Measurements from ENCODE around the gene JAK1.
"Not testable (repeated sequence)": the region's sequence is repeated elsewhere in the genome, so short reads cannot be mapped to it uniquely, and the experiment has no call there.

The JAK1 gene

DNA sequence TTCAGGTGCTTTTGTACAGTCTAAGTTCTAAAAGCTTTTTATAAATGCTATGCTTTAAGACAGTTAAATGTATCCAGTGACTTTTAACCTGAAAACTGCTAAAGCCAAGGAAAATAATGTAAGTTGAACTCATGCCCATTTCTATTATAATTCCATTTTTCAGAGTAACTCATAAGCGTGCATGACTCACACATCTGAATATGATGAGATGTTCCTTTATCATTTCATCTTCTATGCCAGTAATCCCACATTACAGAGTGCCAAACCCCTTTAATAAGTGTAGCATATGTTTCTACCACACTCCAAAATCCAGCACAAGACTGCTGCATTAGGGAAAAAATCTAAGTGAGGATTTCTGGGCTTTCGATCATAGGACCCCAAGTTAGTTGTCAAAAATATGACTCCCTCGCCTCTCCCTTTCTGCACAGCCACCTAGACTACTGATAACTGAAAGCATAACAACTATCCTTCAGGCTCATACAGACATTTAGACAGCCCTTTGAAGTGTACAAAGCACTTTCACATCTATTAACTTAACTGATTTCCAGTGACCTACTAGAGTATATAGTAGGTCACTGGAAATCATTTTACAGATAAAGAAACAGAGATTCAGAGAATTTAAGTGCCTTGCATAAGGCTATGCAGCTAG lies 45.3 kb downstream of the JAK1 start:
- no peak overlapping the region for H3K4me3 Mint-ChIP-seq
- peak overlapping the region; percentile 15 to 78 (median 68) for H3K27ac Mint-ChIP-seq
- TF ChIP-seq, protein P1, sequence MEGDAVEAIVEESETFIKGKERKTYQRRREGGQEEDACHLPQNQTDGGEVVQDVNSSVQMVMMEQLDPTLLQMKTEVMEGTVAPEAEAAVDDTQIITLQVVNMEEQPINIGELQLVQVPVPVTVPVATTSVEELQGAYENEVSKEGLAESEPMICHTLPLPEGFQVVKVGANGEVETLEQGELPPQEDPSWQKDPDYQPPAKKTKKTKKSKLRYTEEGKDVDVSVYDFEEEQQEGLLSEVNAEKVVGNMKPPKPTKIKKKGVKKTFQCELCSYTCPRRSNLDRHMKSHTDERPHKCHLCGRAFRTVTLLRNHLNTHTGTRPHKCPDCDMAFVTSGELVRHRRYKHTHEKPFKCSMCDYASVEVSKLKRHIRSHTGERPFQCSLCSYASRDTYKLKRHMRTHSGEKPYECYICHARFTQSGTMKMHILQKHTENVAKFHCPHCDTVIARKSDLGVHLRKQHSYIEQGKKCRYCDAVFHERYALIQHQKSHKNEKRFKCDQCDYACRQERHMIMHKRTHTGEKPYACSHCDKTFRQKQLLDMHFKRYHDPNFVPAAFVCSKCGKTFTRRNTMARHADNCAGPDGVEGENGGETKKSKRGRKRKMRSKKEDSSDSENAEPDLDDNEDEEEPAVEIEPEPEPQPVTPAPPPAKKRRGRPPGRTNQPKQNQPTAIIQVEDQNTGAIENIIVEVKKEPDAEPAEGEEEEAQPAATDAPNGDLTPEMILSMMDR (IDR thresholded peaks at IDR 0.05; ENCODE audit: unreplicated experiment in 3 of 3): no peak
- H3K36me3 Mint-ChIP-seq (ENCODE audit: low read depth): no peaks in the 10 kb centered on the region
- peaks cover 57% of the 10 kb centered on the region for H3K4me1 Mint-ChIP-seq
- no peaks in the 10 kb centered on the region for H3K27me3 Mint-ChIP-seq (ENCODE audit: low read depth)
- H3K9me3 Mint-ChIP-seq: no peaks in the 10 kb centered on the region

- not testable (repeated sequence) for H3K27me3 Mint-ChIP-seq (ENCODE audit: low read depth); H3K4me3 Mint-ChIP-seq; H3K9me3 Mint-ChIP-seq; H3K36me3 Mint-ChIP-seq (ENCODE audit: low read depth)
- peaks cover 64% of the 10 kb centered on the region for H3K4me1 Mint-ChIP-seq
- H3K27ac Mint-ChIP-seq: peak overlapping the region in 1 of 3 experiments; percentile 43
Measured at GRCh38 chr1:64919120-64919519, 47.2 kb downstream of the JAK1 start.

DNA sequence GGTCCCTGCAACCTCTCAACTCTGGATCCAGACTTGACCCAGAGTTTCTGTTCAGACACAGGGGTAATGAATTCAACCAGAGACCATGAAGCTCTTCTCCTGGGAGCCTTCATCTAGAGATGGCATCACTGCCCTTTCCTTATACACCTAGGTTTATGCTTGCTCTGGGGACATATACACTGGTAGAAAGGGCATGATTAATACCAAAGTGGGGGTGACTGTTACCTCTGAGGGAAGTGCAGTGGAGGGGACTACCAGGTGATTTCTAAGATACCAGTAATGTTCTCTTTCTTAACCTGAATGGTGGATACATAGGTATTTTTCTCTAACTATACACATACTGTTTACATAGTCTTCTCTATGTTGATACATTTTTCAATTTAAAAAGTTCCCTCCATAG lies 48.4 kb downstream of the JAK1 start:
- Mint-ChIP-seq H3K9me3 (no peaks in the 10 kb centered on the region), H3K4me1 (peaks cover 61% of the 10 kb centered on the region), H3K4me3 (no peak overlapping the region), H3K27me3 (ENCODE audit: low read depth) (no peaks in the 10 kb centered on the region), H3K36me3 (ENCODE audit: low read depth) (no peaks in the 10 kb centered on the region), H3K27ac (peak overlapping the region in 2 of 3 experiments; percentile 14 to 67)
- TF ChIP-seq, protein P1 (IDR thresholded peaks at IDR 0.05; ENCODE audit: unreplicated experiment in 3 of 3): no peak

DNA sequence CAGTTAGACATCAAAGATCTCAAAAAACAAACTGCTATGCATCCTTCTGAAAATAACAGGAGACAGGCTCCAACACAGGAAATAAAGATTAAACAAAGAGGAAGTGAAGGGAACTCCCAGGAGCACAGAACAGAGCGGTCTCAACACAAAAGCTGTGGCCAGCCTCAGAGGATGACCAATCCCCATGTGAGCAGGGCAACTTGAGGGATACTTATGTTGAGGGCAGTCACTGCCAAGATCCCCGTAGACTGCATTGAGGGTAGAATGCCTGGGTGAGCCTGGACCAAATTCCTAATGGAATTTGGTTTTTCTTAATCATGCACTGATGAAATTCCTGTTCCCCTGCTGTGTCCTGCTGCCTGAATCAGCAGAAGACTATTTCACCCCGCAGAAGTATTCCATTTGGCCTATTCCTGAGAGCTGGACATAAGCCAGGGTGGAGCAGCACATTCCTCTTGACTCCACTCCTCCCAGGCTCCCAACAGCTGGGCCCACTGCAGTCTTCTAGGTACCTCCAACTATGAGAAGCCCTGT lies 49.0 kb downstream of the JAK1 start:
- TF ChIP-seq, protein P1 (IDR thresholded peaks at IDR 0.05; ENCODE audit: unreplicated experiment in 3 of 3): no peak
- Mint-ChIP-seq H3K36me3 (ENCODE audit: low read depth) (no peaks in the 10 kb centered on the region), H3K4me1 (peaks cover 56% of the 10 kb centered on the region), H3K9me3 (no peaks in the 10 kb centered on the region), H3K27me3 (ENCODE audit: low read depth) (no peaks in the 10 kb centered on the region), H3K4me3 (no peak overlapping the region), H3K27ac (peak overlapping the region; percentile 26 to 84 (median 67))

GRCh38 chr1:64915381-64916274 lies 50.7 kb downstream of the JAK1 start:
- H3K9me3 Mint-ChIP-seq: no peaks in the 10 kb centered on the region
- no peaks in the 10 kb centered on the region for H3K27me3 Mint-ChIP-seq (ENCODE audit: low read depth)
- peak overlapping the region; percentile 82 to 91 (median 84) for H3K27ac Mint-ChIP-seq
- H3K36me3 Mint-ChIP-seq (ENCODE audit: low read depth): no peaks in the 10 kb centered on the region
- H3K4me3 Mint-ChIP-seq: no peak overlapping the region
- H3K4me1 Mint-ChIP-seq: peaks cover 43% of the 10 kb centered on the region
- TF ChIP-seq, protein P1 (IDR thresholded peaks at IDR 0.05; ENCODE audit: unreplicated experiment in 3 of 3): no peak

- TF ChIP-seq, protein P1 (IDR thresholded peaks at IDR 0.05; ENCODE audit: unreplicated experiment in 3 of 3): no peak
- H3K36me3 Mint-ChIP-seq (ENCODE audit: low read depth): no peaks in the 10 kb centered on the region
- no peaks in the 10 kb centered on the region for H3K9me3 Mint-ChIP-seq
- H3K4me3 Mint-ChIP-seq: no peak overlapping the region
- H3K4me1 Mint-ChIP-seq: peaks cover 47% of the 10 kb centered on the region
- no peaks in the 10 kb centered on the region for H3K27me3 Mint-ChIP-seq (ENCODE audit: low read depth)
- peak overlapping the region in 2 of 3 experiments; percentile 13 to 27 for H3K27ac Mint-ChIP-seq
Measured at GRCh38 chr1:64913361-64914015, 52.9 kb downstream of the JAK1 start.
